Stimulated activated memory B cell treated with anti-CD40 and anti-IgM and Interleukin-4, amounts not matched to agents 10 μg/mL and 1 μg/mL and 100 μg/mL, for 72 hours (primary cell): Measurements from ENCODE around the gene DTX2.
"Not testable (repeated sequence)": the region's sequence is repeated elsewhere in the genome, so short reads cannot be mapped to it uniquely, and the experiment has no call there.

ENCODE experiments used
- ATAC-seq: fragments of 150-1000 bp; cut with Tn5 transposase; 2 replicates; pipeline ENCODE4 v1.10.0; 2021
- H3K27ac Mint-ChIP-seq: one replicate; pipeline ENCODE4 v1.8.0; 2022; ENCODE audit warnings: mild to moderate bottlenecking, mixed read lengths
- H3K27me3 Mint-ChIP-seq: one replicate; pipeline ENCODE4 v1.8.0; 2022; ENCODE audit warnings: mixed read lengths
- H3K36me3 Mint-ChIP-seq: one replicate; pipeline ENCODE4 v1.8.0; 2022; ENCODE audit warnings: mixed read lengths
- H3K4me1 Mint-ChIP-seq: one replicate; pipeline ENCODE4 v1.8.0; 2022; ENCODE audit warnings: mixed read lengths
- H3K4me3 Mint-ChIP-seq: one replicate; pipeline ENCODE4 v1.8.0; 2022; ENCODE audit warnings: mild to moderate bottlenecking, moderate library complexity, mixed read lengths
- H3K9me3 Mint-ChIP-seq: one replicate; pipeline ENCODE4 v1.8.0; 2022; ENCODE audit warnings: mixed read lengths

Gene DTX2

GRCh38 chr7:76512941-76513816 is 51.7 kb downstream of the DTX2 start:
- H3K27ac Mint-ChIP-seq, result no peak overlapping the region
- peaks cover under 1% of the 10 kb centered on the region for H3K36me3 Mint-ChIP-seq
- H3K9me3 Mint-ChIP-seq, result no peaks in the 10 kb centered on the region
- no peaks in the 10 kb centered on the region for H3K27me3 Mint-ChIP-seq
- H3K4me1 Mint-ChIP-seq, result no peaks in the 10 kb centered on the region
- no peak overlapping the region for H3K4me3 Mint-ChIP-seq
- ATAC-seq, result peak; percentile 5

- H3K9me3 Mint-ChIP-seq, result no peaks in the 10 kb centered on the region
- no peak overlapping the region for H3K27ac Mint-ChIP-seq
- no peaks in the 10 kb centered on the region for H3K4me1 Mint-ChIP-seq
- H3K4me3 Mint-ChIP-seq, result no peak overlapping the region
- no peaks in the 10 kb centered on the region for H3K36me3 Mint-ChIP-seq
- H3K27me3 Mint-ChIP-seq, result no peaks in the 10 kb centered on the region
- ATAC-seq, result no peak
Measured at GRCh38 chr7:76513817-76514799, 52.6 kb downstream of the DTX2 start.

- no peaks in the 10 kb centered on the region for H3K9me3 Mint-ChIP-seq
- no peak for ATAC-seq
- H3K4me3 Mint-ChIP-seq, result no peak overlapping the region
- no peaks in the 10 kb centered on the region for H3K36me3 Mint-ChIP-seq
- no peak overlapping the region for H3K27ac Mint-ChIP-seq
- H3K4me1 Mint-ChIP-seq, result no peaks in the 10 kb centered on the region
- H3K27me3 Mint-ChIP-seq, result no peaks in the 10 kb centered on the region
Measured at GRCh38 chr7:76514926-76515771, 53.6 kb downstream of the DTX2 start.

GRCh38 chr7:76515999-76516443 is 54.5 kb downstream of the DTX2 start:
- ATAC-seq, result peak; percentile 73
- H3K4me3 Mint-ChIP-seq, result no peak overlapping the region
- no peaks in the 10 kb centered on the region for H3K4me1 Mint-ChIP-seq
- no peaks in the 10 kb centered on the region for H3K9me3 Mint-ChIP-seq
- H3K27me3 Mint-ChIP-seq, result no peaks in the 10 kb centered on the region
- no peaks in the 10 kb centered on the region for H3K36me3 Mint-ChIP-seq
- H3K27ac Mint-ChIP-seq, result no peak overlapping the region

GRCh38 chr7:76516932-76517331 is 55.4 kb downstream of the DTX2 start:
- not testable (repeated sequence) for ATAC-seq, H3K9me3 Mint-ChIP-seq, H3K36me3 Mint-ChIP-seq, H3K4me1 Mint-ChIP-seq, H3K27ac Mint-ChIP-seq, H3K4me3 Mint-ChIP-seq, H3K27me3 Mint-ChIP-seq

GRCh38 chr7:76526183-76526582 is 64.7 kb downstream of the DTX2 start:
- H3K4me3 Mint-ChIP-seq, H3K36me3 Mint-ChIP-seq, H3K9me3 Mint-ChIP-seq, ATAC-seq, H3K27me3 Mint-ChIP-seq, H3K27ac Mint-ChIP-seq, H3K4me1 Mint-ChIP-seq: not testable (repeated sequence)

GRCh38 chr7:76531643-76532042 is 70.1 kb downstream of the DTX2 start:
- H3K27ac Mint-ChIP-seq, H3K4me3 Mint-ChIP-seq, ATAC-seq, H3K36me3 Mint-ChIP-seq, H3K9me3 Mint-ChIP-seq, H3K27me3 Mint-ChIP-seq, H3K4me1 Mint-ChIP-seq: not testable (repeated sequence)

- H3K27me3 Mint-ChIP-seq, H3K4me3 Mint-ChIP-seq, H3K36me3 Mint-ChIP-seq, H3K27ac Mint-ChIP-seq, H3K9me3 Mint-ChIP-seq, ATAC-seq, H3K4me1 Mint-ChIP-seq: not testable (repeated sequence)
Measured at GRCh38 chr7:76543197-76543596, 81.7 kb downstream of the DTX2 start, which contains the start of gene SPDYE16. Gene SPDYE16 (minus strand): TSS chr7:76543297. CDS start chr7:76541459, 1,838 bp downstream.

- not testable (repeated sequence) for H3K27me3 Mint-ChIP-seq, H3K36me3 Mint-ChIP-seq, H3K9me3 Mint-ChIP-seq
- Mint-ChIP-seq H3K4me1 (peaks cover 31% of the 10 kb centered on the region), H3K4me3 (peak overlapping the region; percentile 94), H3K27ac (peak overlapping the region; percentile 92)
- peak; percentile 100 for ATAC-seq
Measured at GRCh38 chr7:76549025-76549854, 87.7 kb downstream of the DTX2 start.

GRCh38 chr7:76549855-76550248 is 88.3 kb downstream of the DTX2 start:
- Mint-ChIP-seq H3K4me3 (peak overlapping the region; percentile 94), H3K27ac (peak overlapping the region; percentile 92), H3K4me1 (peaks cover 36% of the 10 kb centered on the region)
- H3K9me3 Mint-ChIP-seq, H3K27me3 Mint-ChIP-seq, H3K36me3 Mint-ChIP-seq, ATAC-seq: not testable (repeated sequence)

GRCh38 chr7:76551992-76552391 is 90.5 kb downstream of the DTX2 start:
- not testable (repeated sequence) for H3K27ac Mint-ChIP-seq, H3K9me3 Mint-ChIP-seq, H3K4me3 Mint-ChIP-seq, ATAC-seq, H3K27me3 Mint-ChIP-seq
- Mint-ChIP-seq H3K4me1 (peaks cover 44% of the 10 kb centered on the region), H3K36me3 (peaks cover 12% of the 10 kb centered on the region)
